ENCODE data around the gene ADM2.
"Not testable (repeated sequence)": the region's sequence is repeated elsewhere in the genome, so short reads cannot be mapped to it uniquely, and the experiment has no call there.

Gene ADM2

GRCh38 chr22:50526834-50527801 is 45.8 kb downstream of the ADM2 start:
- no peak for DNase-seq

- DNase-seq = no peak
Observed at GRCh38 chr22:50527921-50528681, 46.8 kb downstream of the ADM2 start.

GRCh38 chr22:50528682-50529415 is 47.5 kb downstream of the ADM2 start:
- DNase-seq = no peak

GRCh38 chr22:50529416-50529896 is 48.1 kb downstream of the ADM2 start:
- DNase-seq = peak; percentile 50

GRCh38 chr22:50529897-50530579 is 48.7 kb downstream of the ADM2 start, which contains the start of gene TYMP:
TSS of gene TYMP (minus strand) at chr22:50530012. CDS start at chr22:50529709, 303 bp downstream.
- peak; percentile 49 for DNase-seq

GRCh38 chr22:50530580-50530876 is 49.2 kb downstream of the ADM2 start:
- DNase-seq = peak; percentile 50

- peak; percentile 64 for DNase-seq
Observed at GRCh38 chr22:50530877-50531545, 49.7 kb downstream of the ADM2 start.

GRCh38 chr22:50531546-50531961 is 50.2 kb downstream of the ADM2 start:
- no peak for DNase-seq

- DNase-seq = peak; percentile 49
Observed at GRCh38 chr22:50531962-50532674, 50.8 kb downstream of the ADM2 start.

GRCh38 chr22:50532824-50533796 is 51.8 kb downstream of the ADM2 start:
- no peak for DNase-seq

- DNase-seq = not testable (repeated sequence)
Observed at GRCh38 chr22:50533856-50534711, 52.7 kb downstream of the ADM2 start.

- DNase-seq = no peak
Observed at GRCh38 chr22:50535113-50535512, 53.8 kb downstream of the ADM2 start.

Measured in retina (tissue), 1 donor.